Gastrocnemius medialis (tissue), 4 donors: ENCODE measurements around the gene AHI1. TPM values are rescaled to one million over a fixed set of nuclear protein-coding genes. Genes with fewer than 3 reads are reported as not detected.

Experiments
- ATAC-seq, 2 donors: fragments of 150-250 bp; one replicate each; pipeline ENCODE4 v1.9.1; 2016
- DNase-seq, 2 donors: peaks; one replicate each; pipeline ENCODE4 v3.0.0-alpha.2; 2019
- H3K27ac ChIP-seq, 4 donors: fragments of 200-600 bp; sonication (generic); 1 replicate in 1 of 4; 2 replicates in 3 of 4; pipeline ENCODE4 v1.5.1; 2016 to 2018; ENCODE audit warnings: mild to moderate bottlenecking in 2 of 4, moderate library complexity in 1 of 4
- H3K27me3 ChIP-seq, 3 donors: fragments of 200-600 bp; sonication (generic) in 2 of 3; 1 replicate in 1 of 3; 2 replicates in 2 of 3; pipeline versions ENCODE4 v1.5.1 to v1.6.0; 2016 to 2019; ENCODE audit warnings: mild to moderate bottlenecking in 1 of 3, moderate library complexity in 1 of 3
- H3K36me3 ChIP-seq, 2 donors: fragments of 200-600 bp; sonication (generic) in 1 of 2; one replicate each; pipeline ENCODE4 v1.5.1; 2017 to 2018
- H3K4me1 ChIP-seq, 2 donors: fragments of 200-600 bp; sonication (generic) in 1 of 2; one replicate each; pipeline ENCODE4 v1.5.1; 2016 to 2017; ENCODE audit warnings: mild to moderate bottlenecking in 2 of 2
- H3K4me3 ChIP-seq, 4 donors: fragments of 200-600 bp; sonication (generic) in 3 of 4; 1 replicate in 1 of 4; 2 replicates in 3 of 4; pipeline ENCODE4 v1.5.1; 2016 to 2019; ENCODE audit warnings: mild to moderate bottlenecking in 2 of 4
- H3K9me3 ChIP-seq, 3 donors: fragments of 200-600 bp; sonication (generic) in 2 of 3; 1 replicate in 1 of 3; 2 replicates in 2 of 3; pipeline ENCODE4 v1.5.1; 2016 to 2019
- POLR2A ChIP-seq, 2 donors: fragments of 450-650 bp; IDR thresholded peaks; one replicate each; pipeline ENCODE4 v1.6.1; 2017; ENCODE audit warnings: antibody characterized with exemption in 2 of 2, mild to moderate bottlenecking in 2 of 2, moderate library complexity in 2 of 2
- in situ Hi-C, 4 donors: fragments of 200-750 bp; cut with MboI; loops; one replicate each; pipeline versions ENCODE4 v1.15.0 to v1.8.0; 2017; ENCODE audit warnings: low sequenced_read_pairs in 4 of 4
- intact Hi-C: fragments of 100-400 bp; cut with DNase I; formaldehyde crosslinking; loops from one replicate; pipeline ENCODE4 v1.15.1; 2023; ENCODE audit warnings: low total_unique reads
- total RNA-seq, 4 donors: library from RNA; depleted of rRNA; stranded (reverse); fragments of >200 nt; gene quantifications; one replicate each; pipeline versions ENCODE4 v1.1.0 to v1.2.3, GENCODE V29; 2016
- TF ChIP-seq, protein P1 (sequence below), 5 experiments: fragments of 450-650 bp in 3 of 5; fragments of 200-600 bp in 2 of 5; sonication (generic) in 2 of 5; IDR thresholded peaks in 4 of 5; conservative IDR thresholded peaks in 1 of 5; 1 replicate in 4 of 5; 2 replicates in 1 of 5; pipeline ENCODE4 v1.5.1; 2016 to 2019; ENCODE audit warnings: antibody characterized with exemption in 5 of 5, mild to moderate bottlenecking in 3 of 5, moderate library complexity in 3 of 5

Gene AHI1
- total RNA-seq, 4 donors from 2014 or later = 3.5 to 16.8 (median 8.2) TPM

DNA sequence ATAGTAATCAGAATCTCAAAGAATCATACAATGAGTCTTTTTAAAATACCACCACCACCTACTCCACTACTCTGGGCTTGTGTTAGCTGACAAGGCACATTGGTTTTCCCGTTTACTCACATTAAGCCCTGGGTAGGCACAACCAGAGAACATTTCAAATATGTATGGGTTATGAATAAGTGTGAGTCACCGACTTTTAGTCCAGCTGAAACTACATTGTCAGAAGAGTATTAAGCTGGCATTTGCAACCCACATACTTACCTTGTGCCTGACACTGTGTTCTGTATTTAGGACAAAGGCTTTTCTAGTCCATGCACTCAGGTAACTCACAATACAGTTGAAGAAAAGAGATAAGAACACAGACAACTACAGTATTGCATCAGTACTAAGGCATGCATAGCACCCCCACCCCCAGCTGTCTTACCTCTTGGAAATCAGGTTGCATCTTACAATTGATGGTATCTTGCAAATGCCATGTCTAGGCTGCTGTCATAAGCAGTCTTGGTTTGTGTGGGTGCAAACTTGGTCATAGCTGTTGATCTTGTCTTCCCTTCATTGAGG, 40.3 kb upstream of the AHI1 start:
- Histone ChIP-seq H3K9me3 (no peaks in the 10 kb centered on the region), H3K4me1 (no peaks in the 10 kb centered on the region), H3K4me3 (no peak overlapping the region), H3K36me3 (no peaks in the 10 kb centered on the region), H3K27ac (no peak overlapping the region), H3K27me3 (no peaks in the 10 kb centered on the region)
- ATAC-seq = no peak
- in situ Hi-C loops = loop anchor here (5.0 to 25.0 kb wide), 3 partner anchors 399 to 689 kb away; no protein-coding TSS in a partner anchor
- no peak for DNase-seq
- TF ChIP-seq, protein P1, sequence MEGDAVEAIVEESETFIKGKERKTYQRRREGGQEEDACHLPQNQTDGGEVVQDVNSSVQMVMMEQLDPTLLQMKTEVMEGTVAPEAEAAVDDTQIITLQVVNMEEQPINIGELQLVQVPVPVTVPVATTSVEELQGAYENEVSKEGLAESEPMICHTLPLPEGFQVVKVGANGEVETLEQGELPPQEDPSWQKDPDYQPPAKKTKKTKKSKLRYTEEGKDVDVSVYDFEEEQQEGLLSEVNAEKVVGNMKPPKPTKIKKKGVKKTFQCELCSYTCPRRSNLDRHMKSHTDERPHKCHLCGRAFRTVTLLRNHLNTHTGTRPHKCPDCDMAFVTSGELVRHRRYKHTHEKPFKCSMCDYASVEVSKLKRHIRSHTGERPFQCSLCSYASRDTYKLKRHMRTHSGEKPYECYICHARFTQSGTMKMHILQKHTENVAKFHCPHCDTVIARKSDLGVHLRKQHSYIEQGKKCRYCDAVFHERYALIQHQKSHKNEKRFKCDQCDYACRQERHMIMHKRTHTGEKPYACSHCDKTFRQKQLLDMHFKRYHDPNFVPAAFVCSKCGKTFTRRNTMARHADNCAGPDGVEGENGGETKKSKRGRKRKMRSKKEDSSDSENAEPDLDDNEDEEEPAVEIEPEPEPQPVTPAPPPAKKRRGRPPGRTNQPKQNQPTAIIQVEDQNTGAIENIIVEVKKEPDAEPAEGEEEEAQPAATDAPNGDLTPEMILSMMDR (IDR thresholded peaks at IDR 0.05 in 4 of 5, conservative IDR thresholded peaks at IDR 0.05 in 1 of 5) = no peak
- no peak for TF ChIP-seq POLR2A (IDR thresholded peaks at IDR 0.05)
- intact Hi-C loops = loop anchor here (2.0 to 10.0 kb wide), 2 partner anchors 397 to 689 kb away; no protein-coding TSS in a partner anchor

DNA sequence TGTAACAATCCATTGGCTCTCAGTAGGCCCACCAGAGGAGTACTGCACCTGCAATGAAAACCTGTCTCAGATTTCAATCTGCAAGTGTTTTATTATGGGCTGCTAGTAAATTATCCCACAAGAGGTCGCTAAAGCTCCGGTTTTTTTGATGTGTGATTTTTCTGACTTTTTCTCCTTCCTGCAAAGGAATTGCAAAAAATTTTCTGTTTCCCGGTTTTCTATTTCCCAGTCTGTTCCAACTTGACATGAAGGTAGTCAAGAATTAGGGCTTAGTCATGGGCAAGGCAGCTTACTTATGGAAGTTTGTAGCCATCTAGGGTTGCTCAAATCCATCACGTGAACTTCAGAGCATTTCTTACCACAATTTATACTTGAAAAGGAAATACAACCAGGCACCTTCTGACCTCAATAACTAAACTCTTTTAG, 38.5 kb upstream of the AHI1 start:
- peak overlapping the region in 1 of 4 donors; percentile 12 for H3K4me3 ChIP-seq
- DNase-seq (no peak), ATAC-seq (no peak)
- no peaks in the 10 kb centered on the region for H3K9me3 ChIP-seq
- TF ChIP-seq, protein P1 (IDR thresholded peaks at IDR 0.05 in 4 of 5, conservative IDR thresholded peaks at IDR 0.05 in 1 of 5) = peak; percentile 30 to 68 (median 45)
- no peak for TF ChIP-seq POLR2A (IDR thresholded peaks at IDR 0.05)
- H3K36me3 ChIP-seq = no peaks in the 10 kb centered on the region
- intact Hi-C loops = loop anchor here (2.0 to 10.0 kb wide), 2 partner anchors 399 to 691 kb away; no protein-coding TSS in a partner anchor
- in situ Hi-C loops = loop anchor here (5.0 to 25.0 kb wide), 3 partner anchors 401 to 691 kb away; no protein-coding TSS in a partner anchor
- H3K4me1 ChIP-seq = no peaks in the 10 kb centered on the region
- H3K27me3 ChIP-seq = no peaks in the 10 kb centered on the region
- no peak overlapping the region for H3K27ac ChIP-seq

DNA sequence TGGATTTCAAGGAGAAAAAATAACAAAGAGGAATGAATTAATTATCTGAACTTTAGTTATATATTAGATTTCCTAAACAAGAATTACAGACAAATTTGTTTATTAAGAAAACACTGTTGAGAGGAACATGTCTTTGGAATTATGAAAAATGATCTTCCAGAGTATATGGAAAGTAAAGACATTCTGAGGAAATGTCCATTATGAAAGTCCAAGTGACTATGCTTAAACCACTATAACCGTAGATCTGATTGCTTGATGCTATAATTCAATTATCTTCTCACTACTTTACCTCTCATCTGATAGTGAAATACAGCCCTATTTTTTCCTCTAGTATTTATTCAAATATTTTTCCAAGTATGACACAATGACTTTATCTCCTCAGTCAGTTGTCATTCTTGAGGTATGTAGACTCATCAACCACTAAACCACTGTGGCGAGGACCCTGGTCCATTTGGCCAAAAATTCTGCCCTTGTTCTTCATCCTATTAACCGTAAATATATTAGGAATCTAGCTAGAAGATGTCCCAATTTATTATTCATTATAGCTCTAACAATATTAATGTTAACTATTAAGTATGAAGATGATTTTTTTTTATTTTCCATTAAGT, 37.3 kb upstream of the AHI1 start:
- in situ Hi-C loops (loop anchor here (5.0 to 25.0 kb wide), 3 partner anchors 402 to 692 kb away; no protein-coding TSS in a partner anchor), intact Hi-C loops (loop anchor here (10.0 kb wide), 1 partner anchor 400 kb away; no protein-coding TSS in a partner anchor)
- Histone ChIP-seq H3K9me3 (no peaks in the 10 kb centered on the region), H3K27ac (no peak overlapping the region), H3K4me1 (no peaks in the 10 kb centered on the region), H3K36me3 (no peaks in the 10 kb centered on the region), H3K4me3 (no peak overlapping the region), H3K27me3 (no peaks in the 10 kb centered on the region)
- DNase-seq (no peak), ATAC-seq (no peak)
- TF ChIP-seq, protein P1 (IDR thresholded peaks at IDR 0.05 in 4 of 5, conservative IDR thresholded peaks at IDR 0.05 in 1 of 5) = no peak
- TF ChIP-seq POLR2A (IDR thresholded peaks at IDR 0.05) = no peak

DNA sequence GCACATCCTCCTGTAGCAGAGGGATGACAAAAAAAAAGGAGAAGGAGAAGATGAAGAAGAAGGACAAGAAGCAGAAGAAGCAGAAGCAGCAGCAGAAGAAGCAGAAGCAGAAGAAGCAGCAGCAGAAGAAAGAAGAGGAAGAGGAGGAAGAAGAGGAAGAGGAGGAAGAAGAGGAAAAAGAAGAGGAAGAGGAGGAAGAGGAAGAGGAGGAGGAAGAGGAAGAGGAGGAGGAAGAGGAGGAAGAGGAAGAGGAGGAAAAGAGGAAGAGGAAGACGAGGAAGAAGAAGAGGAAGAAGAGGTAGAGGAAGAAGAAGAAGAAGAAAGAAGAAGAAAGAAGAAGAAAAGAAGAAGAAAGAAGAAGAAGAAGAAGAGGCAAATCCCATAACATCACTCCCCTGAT, 35.0 kb upstream of the AHI1 start:
- ATAC-seq (no peak), DNase-seq (no peak)
- in situ Hi-C loops (loop anchor here (10.0 to 25.0 kb wide), 2 partner anchors 405 to 692 kb away; no protein-coding TSS in a partner anchor), intact Hi-C loops (loop anchor here (10.0 kb wide), 1 partner anchor 402 kb away; no protein-coding TSS in a partner anchor)
- Histone ChIP-seq H3K36me3 (no peaks in the 10 kb centered on the region), H3K9me3 (no peaks in the 10 kb centered on the region), H3K27me3 (no peaks in the 10 kb centered on the region), H3K27ac (no peak overlapping the region), H3K4me1 (no peaks in the 10 kb centered on the region), H3K4me3 (no peak overlapping the region)
- TF ChIP-seq, protein P1 (IDR thresholded peaks at IDR 0.05 in 4 of 5, conservative IDR thresholded peaks at IDR 0.05 in 1 of 5) = no peak
- no peak for TF ChIP-seq POLR2A (IDR thresholded peaks at IDR 0.05)
